ENCODE results near the gene FARP1.
A peak's percentile ranks its signal among the peaks of the same experiment; 100 is the strongest.

Gene FARP1

GRCh38 chr13:98360545-98360944, 217.7 kb downstream of the FARP1 start:
- TF ChIP-seq CTCF (IDR thresholded peaks at IDR 0.05; ENCODE audit: insufficient read depth, missing control alignments), result no peak
- FAIRE-seq (no peak), DNase-seq (ENCODE audit: insufficient read length, low spot score) (no peak)

GRCh38 chr13:98363326-98363725, 220.4 kb downstream of the FARP1 start:
- FAIRE-seq (no peak), DNase-seq (ENCODE audit: insufficient read length, low spot score) (no peak)
- no peak for TF ChIP-seq CTCF (IDR thresholded peaks at IDR 0.05; ENCODE audit: insufficient read depth, missing control alignments)

- no peak for FAIRE-seq
- no peak for DNase-seq (ENCODE audit: insufficient read length, low spot score)
- no peak for TF ChIP-seq CTCF (IDR thresholded peaks at IDR 0.05; ENCODE audit: insufficient read depth, missing control alignments)
Observed at GRCh38 chr13:98364179-98364578, 221.3 kb downstream of the FARP1 start.

GRCh38 chr13:98364647-98365046, 221.8 kb downstream of the FARP1 start:
- no peak for DNase-seq (ENCODE audit: insufficient read length, low spot score)
- no peak for TF ChIP-seq CTCF (IDR thresholded peaks at IDR 0.05; ENCODE audit: insufficient read depth, missing control alignments)
- FAIRE-seq, result no peak

- FAIRE-seq (peak; percentile 11), DNase-seq (ENCODE audit: insufficient read length, low spot score) (no peak)
- TF ChIP-seq CTCF (IDR thresholded peaks at IDR 0.05; ENCODE audit: insufficient read depth, missing control alignments), result no peak
Observed at GRCh38 chr13:98365302-98365701, 222.4 kb downstream of the FARP1 start.

- FAIRE-seq (no peak), DNase-seq (ENCODE audit: insufficient read length, low spot score) (no peak)
- no peak for TF ChIP-seq CTCF (IDR thresholded peaks at IDR 0.05; ENCODE audit: insufficient read depth, missing control alignments)
Observed at GRCh38 chr13:98366010-98366409, 223.1 kb downstream of the FARP1 start.

- DNase-seq (ENCODE audit: insufficient read length, low spot score) (no peak), FAIRE-seq (no peak)
- no peak for TF ChIP-seq CTCF (IDR thresholded peaks at IDR 0.05; ENCODE audit: insufficient read depth, missing control alignments)
Observed at GRCh38 chr13:98366443-98366842, 223.5 kb downstream of the FARP1 start.
